D721Med (cell line): Measurements from ENCODE around the gene DAZAP2.
"Not testable (repeated sequence)": the region's sequence is repeated elsewhere in the genome, so short reads cannot be mapped to it uniquely, and the experiment has no call there.

ENCODE experiments used
- DNase-seq: peaks from one replicate; pipeline ENCODE4 v3.0.0; 2011; ENCODE audit warnings: low spot score; ENCODE audit not compliant: insufficient read length
- FAIRE-seq: peaks from 2 replicates; lab custom pipeline; 2011; peaks lifted over from hg19 to GRCh38; lab: Jason Lieb, UNC
- CTCF ChIP-seq: IDR thresholded peaks from 2 replicates; pipeline ENCODE4 v1.5.1; 2012; ENCODE audit warnings: mild to moderate bottlenecking, control low read depth; ENCODE audit not compliant: insufficient read depth; ENCODE audit errors: missing control alignments

DAZAP2 gene

DNA sequence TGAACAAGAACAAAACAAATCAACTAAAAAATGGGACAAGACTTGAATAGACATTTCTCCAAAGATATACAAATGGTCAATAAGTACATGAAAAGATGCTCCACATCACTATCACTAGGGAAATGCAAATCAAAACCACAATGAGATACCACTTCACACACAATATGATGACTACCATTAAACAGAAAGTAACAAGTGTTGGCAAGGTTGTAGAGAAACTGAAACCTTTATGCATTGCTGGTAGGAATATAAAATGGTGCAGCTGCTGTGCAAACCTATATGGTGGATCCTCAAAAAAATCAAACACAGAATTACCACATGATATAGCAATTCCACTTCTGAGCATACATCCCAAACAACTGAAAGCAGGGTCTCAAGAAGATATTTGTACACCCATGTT lies 26.4 kb downstream of the DAZAP2 start:
- no peak for TF ChIP-seq CTCF
- no peak for DNase-seq
- FAIRE-seq = no peak

- peak; percentile 10 for TF ChIP-seq CTCF
- DNase-seq (peak; percentile 31), FAIRE-seq (no peak)
Measured at GRCh38 chr12:51269174-51270066, 30.8 kb downstream of the DAZAP2 start.

GRCh38 chr12:51270067-51270950 lies 31.7 kb downstream of the DAZAP2 start, which contains the start of gene SMAGP:
SMAGP (minus strand) TSS chr12:51270415; CDS start chr12:51269278, 1,137 bp downstream.
- FAIRE-seq (no peak), DNase-seq (peak; percentile 23)
- TF ChIP-seq CTCF = no peak

- TF ChIP-seq CTCF = no peak
- no peak for FAIRE-seq
- DNase-seq = no peak
Measured at GRCh38 chr12:51270951-51271518, 32.4 kb downstream of the DAZAP2 start.

- not testable (repeated sequence) for FAIRE-seq, DNase-seq
Measured at GRCh38 chr12:51272810-51273209, 34.2 kb downstream of the DAZAP2 start.

DNA sequence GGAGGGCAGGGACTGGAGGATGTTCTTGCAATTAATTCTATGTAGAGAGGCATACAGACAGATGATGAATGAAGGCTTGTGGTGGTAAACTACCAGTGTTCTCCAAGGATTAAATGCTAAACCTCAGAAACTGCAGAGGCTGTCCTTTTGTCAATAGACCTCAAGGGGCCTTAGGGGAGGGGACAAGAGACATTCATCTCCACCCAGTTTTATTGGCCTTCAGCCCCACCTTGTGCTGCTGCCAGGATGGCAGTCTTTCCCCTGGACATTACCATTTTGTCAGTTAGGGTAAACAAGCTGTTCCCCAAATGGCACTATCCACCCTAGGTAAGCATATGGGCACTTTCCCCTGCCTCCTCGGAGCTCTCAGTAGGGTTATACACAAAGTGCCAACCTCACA lies 36.5 kb downstream of the DAZAP2 start:
- DNase-seq = no peak
- TF ChIP-seq CTCF = no peak
- no peak for FAIRE-seq
